H9 (cell line): ENCODE data around the gene CREG1. TPM values are rescaled to one million over a fixed set of nuclear protein-coding genes. Genes with fewer than 3 reads are reported as not detected.

Source experiments
- DNase-seq: peaks from one replicate; pipeline ENCODE4 v3.0.0-alpha.2; 2017
- H2AFZ ChIP-seq: one replicate; pipeline ENCODE4 v1.6.1; 2013; ENCODE audit warnings: mild to moderate bottlenecking, low read length, control low read depth, moderate library complexity
- H2AK5ac ChIP-seq: 2 replicates; pipeline ENCODE4 v1.6.1; 2013; ENCODE audit warnings: low read length, control low read depth, mixed read lengths; ENCODE audit not compliant: insufficient read length
- H2BK120ac ChIP-seq: one replicate; pipeline ENCODE4 v1.6.1; 2013; ENCODE audit warnings: low read depth, mild to moderate bottlenecking, low read length, control low read depth, inconsistent platforms; ENCODE audit not compliant: poor library complexity, severe bottlenecking
- H2BK12ac ChIP-seq: 2 replicates; pipeline ENCODE4 v1.6.1; 2013; ENCODE audit warnings: low read length, control low read depth, mixed read lengths, low read depth; ENCODE audit not compliant: insufficient read length
- H2BK15ac ChIP-seq: 2 replicates; pipeline ENCODE4 v1.6.1; 2013; ENCODE audit warnings: low read depth, low read length, control low read depth
- H2BK20ac ChIP-seq: one replicate; pipeline ENCODE4 v1.6.1; 2013; ENCODE audit warnings: low read depth, mild to moderate bottlenecking, low read length, control low read depth, inconsistent platforms; ENCODE audit not compliant: poor library complexity, severe bottlenecking
- H2BK5ac ChIP-seq: 2 replicates; pipeline ENCODE4 v1.6.1; 2013; ENCODE audit warnings: low read length, control low read depth, mixed read lengths; ENCODE audit not compliant: insufficient read length
- H3K14ac ChIP-seq: 2 replicates; pipeline ENCODE4 v1.6.1; 2013; ENCODE audit warnings: low read length, control low read depth; ENCODE audit not compliant: insufficient read depth
- H3K18ac ChIP-seq: 2 replicates; pipeline ENCODE4 v1.6.1; 2013; ENCODE audit warnings: low read depth, mild to moderate bottlenecking, mixed read lengths, low read length, control low read depth; ENCODE audit not compliant: insufficient read length
- H3K23ac ChIP-seq: 2 replicates; pipeline ENCODE4 v1.6.1; 2013; ENCODE audit warnings: low read length, control low read depth, mixed read lengths, low read depth; ENCODE audit not compliant: insufficient read length
- H3K23me2 ChIP-seq: 2 replicates; pipeline ENCODE4 v1.6.1; 2013; ENCODE audit warnings: low read depth, mild to moderate bottlenecking, mixed read lengths, low read length, control low read depth; ENCODE audit not compliant: insufficient read length, poor library complexity, severe bottlenecking
- H3K27ac ChIP-seq: 2 replicates; pipeline ENCODE4 v1.5.1; 2013; ENCODE audit warnings: low read length, control low read depth, mixed read lengths, low read depth; ENCODE audit not compliant: insufficient read length
- H3K27me3 ChIP-seq: 2 replicates; pipeline ENCODE4 v1.6.1; 2013; ENCODE audit warnings: low read length, control low read depth, inconsistent platforms; ENCODE audit not compliant: insufficient read depth
- H3K4ac ChIP-seq: 2 replicates; pipeline ENCODE4 v1.6.1; 2013; ENCODE audit warnings: low read depth, mild to moderate bottlenecking, control low read depth, inconsistent platforms, low read length, moderate library complexity
- H3K4me1 ChIP-seq: 2 replicates; pipeline ENCODE4 v1.6.1; 2013; ENCODE audit warnings: low read length, control low read depth, inconsistent platforms; ENCODE audit not compliant: insufficient read depth
- H3K4me2 ChIP-seq: 2 replicates; pipeline ENCODE4 v1.6.1; 2013; ENCODE audit warnings: low read length, control low read depth, mixed read lengths; ENCODE audit not compliant: insufficient read length, insufficient read depth
- H3K56ac ChIP-seq: 2 replicates; pipeline ENCODE4 v1.6.1; 2013; ENCODE audit warnings: low read depth, mild to moderate bottlenecking, mixed read lengths, low read length, control low read depth; ENCODE audit not compliant: insufficient read length
- H3K79me1 ChIP-seq: 2 replicates; pipeline ENCODE4 v1.6.1; 2013; ENCODE audit warnings: low read depth, mild to moderate bottlenecking, moderate library complexity, low read length, control low read depth, inconsistent platforms; ENCODE audit not compliant: insufficient read depth, poor library complexity, severe bottlenecking
- H3K79me2 ChIP-seq: 2 replicates; pipeline ENCODE4 v1.6.1; 2013; ENCODE audit warnings: low read length, control low read depth, inconsistent platforms; ENCODE audit not compliant: insufficient read depth
- H3K9ac ChIP-seq: 2 replicates; pipeline ENCODE4 v1.6.1; 2013; ENCODE audit warnings: low read length, control low read depth, mixed read lengths; ENCODE audit not compliant: insufficient read length; ENCODE audit errors: extremely low read depth
- H3K9me3 ChIP-seq: one replicate; pipeline ENCODE4 v1.6.1; 2013; ENCODE audit warnings: low read depth, low read length, inconsistent platforms; ENCODE audit not compliant: control insufficient read depth
- H3T11ph ChIP-seq: one replicate; pipeline ENCODE4 v1.6.1; 2013; ENCODE audit warnings: mild to moderate bottlenecking, low read length, control low read depth, inconsistent platforms
- H4K20me1 ChIP-seq: one replicate; pipeline ENCODE4 v1.6.1; 2013; ENCODE audit not compliant: control insufficient read depth, insufficient read length, insufficient read depth
- H4K5ac ChIP-seq: 2 replicates; pipeline ENCODE4 v1.6.1; 2013; ENCODE audit warnings: low read depth, mild to moderate bottlenecking, mixed read lengths, low read length, control low read depth; ENCODE audit not compliant: insufficient read length
- H4K8ac ChIP-seq: replicated peaks from 2 replicates; pipeline ENCODE4 v1.6.1; 2013; ENCODE audit warnings: low read length, control low read depth, mixed read lengths, low read depth; ENCODE audit not compliant: insufficient read length
- H4K91ac ChIP-seq: 2 replicates; pipeline ENCODE4 v1.6.1; 2013; ENCODE audit warnings: low read depth, mild to moderate bottlenecking, moderate library complexity, mixed read lengths, low read length, control low read depth; ENCODE audit not compliant: insufficient read length
- H3K27ac Mint-ChIP-seq, 3 experiments: 2 replicates in 2 of 3; 3 replicates in 1 of 3; pipeline ENCODE4 v1.8.0; 2020 to 2021; ENCODE audit warnings: mixed read lengths in 3 of 3, mild to moderate bottlenecking in 1 of 3, moderate library complexity in 1 of 3
- H3K27me3 Mint-ChIP-seq: 2 replicates; pipeline ENCODE4 v1.8.0; 2021; ENCODE audit warnings: low read depth, mild to moderate bottlenecking, moderate library complexity, mixed read lengths
- H3K36me3 Mint-ChIP-seq, 3 experiments: 2 replicates in 2 of 3; 3 replicates in 1 of 3; pipeline ENCODE4 v1.8.0; 2020 to 2021; ENCODE audit warnings: low read depth in 3 of 3, mixed read lengths in 3 of 3; ENCODE audit not compliant: insufficient read depth in 1 of 3
- H3K4me1 Mint-ChIP-seq, 2 experiments: 2 replicates each; pipeline ENCODE4 v1.8.0; 2020; ENCODE audit warnings: mixed read lengths in 2 of 2
- H3K4me3 Mint-ChIP-seq, 2 experiments: 2 replicates in 1 of 2; 3 replicates in 1 of 2; pipeline ENCODE4 v1.8.0; 2020 to 2021; ENCODE audit warnings: mild to moderate bottlenecking in 2 of 2, mixed read lengths in 2 of 2, moderate library complexity in 1 of 2
- H3K9me3 Mint-ChIP-seq, 2 experiments: 2 replicates in 1 of 2; 3 replicates in 1 of 2; pipeline ENCODE4 v1.8.0; 2020; ENCODE audit warnings: mild to moderate bottlenecking in 2 of 2, mixed read lengths in 2 of 2, moderate library complexity in 1 of 2
- WGBS: extraction: QIAGEN DNeasy Blood & Tissue Kit; methylation state at CpG from one replicate; pipeline ENCODE4 v1.1.7; 2013; ENCODE audit warnings: missing lambda C conversion rate, low lambda C conversion rate, mixed read lengths; ENCODE audit not compliant: insufficient read length; ENCODE audit errors: extremely low coverage; 5-methylcytosine and 5-hydroxymethylcytosine counted together
- total RNA-seq: library from RNA; stranded (reverse); gene quantifications from 2 replicates; pipeline ENCODE4 v1.2.1, GENCODE V29; 2021
- TF ChIP-seq, protein P1 (sequence below): fragments of 200-600 bp; sonication (generic); conservative IDR thresholded peaks from 3 replicates; pipeline ENCODE4 v1.8.0; 2021; ENCODE audit warnings: antibody characterized with exemption, mild to moderate bottlenecking

CREG1 gene
- total RNA-seq, 1 experiment from 2014 or later: 19.8 TPM

DNA sequence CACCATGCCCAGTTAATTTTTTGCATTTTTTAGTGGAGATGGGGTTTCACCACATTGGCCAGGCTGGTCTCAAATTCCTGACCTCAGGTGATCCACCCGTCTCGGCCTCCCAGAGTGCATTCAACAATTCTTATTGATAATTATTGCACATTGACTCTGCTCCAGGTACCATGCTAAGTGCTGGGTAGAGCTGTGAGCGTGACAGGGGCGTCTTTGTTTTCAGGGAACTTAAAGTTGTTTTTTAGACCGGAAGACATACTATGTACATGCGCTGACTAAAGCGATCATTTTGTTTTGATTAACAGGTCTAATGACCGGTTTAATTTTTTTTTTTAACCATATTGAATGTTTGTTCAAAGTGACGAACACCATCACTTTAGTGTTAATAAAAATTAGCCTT, 39.3 kb downstream of the CREG1 start:
- Histone ChIP-seq H3K9me3 (no peaks in the 10 kb centered on the region), H3K79me1 (no peaks in the 10 kb centered on the region), H3K27me3 (no peaks in the 10 kb centered on the region), H3K23me2 (no peaks in the 10 kb centered on the region), H2AK5ac (no peak overlapping the region), H2BK120ac (no peak overlapping the region), H2BK12ac (no peak overlapping the region), H2BK5ac (no peak overlapping the region), H3K79me2 (no peaks in the 10 kb centered on the region), H3K14ac (no peak overlapping the region), H2BK20ac (no peak overlapping the region), H3K4ac (no peak overlapping the region), H4K8ac (no peak overlapping the region), H4K20me1 (no peaks in the 10 kb centered on the region), H3K4me2 (no peak overlapping the region), H3K23ac (no peak overlapping the region), H4K5ac (no peak overlapping the region), H2AFZ (no peak overlapping the region), H2BK15ac (no peak overlapping the region), H4K91ac (no peak overlapping the region), H3T11ph (no peak overlapping the region), H3K4me1 (no peaks in the 10 kb centered on the region), H3K9ac (no peak overlapping the region), H3K27ac (no peak overlapping the region), H3K18ac (no peak overlapping the region), H3K56ac (no peak overlapping the region)
- Mint-ChIP-seq H3K9me3 (no peaks in the 10 kb centered on the region), H3K36me3 (no peaks in the 10 kb centered on the region), H3K27ac (no peak overlapping the region), H3K4me1 (peaks cover 0 to 17% of the 10 kb centered on the region in 2 experiments; a peak in 3 of 4 replicates), H3K4me3 (no peak overlapping the region), H3K27me3 (no peaks in the 10 kb centered on the region; the same call in 1 of the 2 replicates)
- no peak for DNase-seq
- TF ChIP-seq, protein P1, sequence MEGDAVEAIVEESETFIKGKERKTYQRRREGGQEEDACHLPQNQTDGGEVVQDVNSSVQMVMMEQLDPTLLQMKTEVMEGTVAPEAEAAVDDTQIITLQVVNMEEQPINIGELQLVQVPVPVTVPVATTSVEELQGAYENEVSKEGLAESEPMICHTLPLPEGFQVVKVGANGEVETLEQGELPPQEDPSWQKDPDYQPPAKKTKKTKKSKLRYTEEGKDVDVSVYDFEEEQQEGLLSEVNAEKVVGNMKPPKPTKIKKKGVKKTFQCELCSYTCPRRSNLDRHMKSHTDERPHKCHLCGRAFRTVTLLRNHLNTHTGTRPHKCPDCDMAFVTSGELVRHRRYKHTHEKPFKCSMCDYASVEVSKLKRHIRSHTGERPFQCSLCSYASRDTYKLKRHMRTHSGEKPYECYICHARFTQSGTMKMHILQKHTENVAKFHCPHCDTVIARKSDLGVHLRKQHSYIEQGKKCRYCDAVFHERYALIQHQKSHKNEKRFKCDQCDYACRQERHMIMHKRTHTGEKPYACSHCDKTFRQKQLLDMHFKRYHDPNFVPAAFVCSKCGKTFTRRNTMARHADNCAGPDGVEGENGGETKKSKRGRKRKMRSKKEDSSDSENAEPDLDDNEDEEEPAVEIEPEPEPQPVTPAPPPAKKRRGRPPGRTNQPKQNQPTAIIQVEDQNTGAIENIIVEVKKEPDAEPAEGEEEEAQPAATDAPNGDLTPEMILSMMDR: no peak
- no CpG with 5 or more reads among the region's 9 CpGs for WGBS
